ENCODE data around the gene ATG9A.

ATG9A gene

DNA sequence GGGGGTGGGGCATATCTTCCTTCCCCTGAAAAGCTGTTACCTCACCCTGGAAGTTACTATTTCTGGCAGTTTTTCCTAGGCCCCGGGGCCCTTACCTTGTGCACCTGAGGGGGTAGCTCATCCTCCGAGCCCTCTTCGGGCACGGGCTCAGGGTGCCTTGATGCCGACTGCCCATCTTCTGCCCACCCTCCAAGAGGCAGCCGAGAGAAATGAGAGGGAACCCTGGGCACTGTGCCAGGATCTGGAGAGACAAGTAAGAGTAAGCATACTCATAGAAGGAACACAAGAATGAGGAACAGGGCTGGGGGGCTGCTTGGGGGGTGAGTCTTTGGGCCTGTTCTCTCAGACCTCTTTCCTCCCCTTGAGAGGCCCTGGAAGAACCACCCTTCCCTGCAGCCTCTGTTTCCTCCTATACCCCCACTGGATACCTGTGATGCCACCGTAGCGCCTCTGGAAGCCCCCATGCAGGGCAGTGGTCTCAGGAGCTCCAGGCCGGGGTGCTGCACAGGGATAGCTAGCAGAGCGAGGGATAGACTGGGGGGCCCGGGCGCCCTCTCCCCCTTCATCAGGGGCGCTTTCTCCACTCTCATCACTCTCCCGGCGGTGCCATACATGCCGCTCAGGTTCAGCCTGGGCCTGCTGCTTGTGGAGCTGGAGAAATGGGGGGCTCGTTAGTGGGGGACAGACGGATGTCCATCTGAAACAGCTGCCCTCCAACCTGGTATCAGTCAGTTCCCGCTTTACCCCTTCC is 8.6 kb downstream of the ATG9A start:
- no peak for DNase-seq (ENCODE audit: low read depth in 2 of 2)

- no peak for DNase-seq (ENCODE audit: low read depth in 2 of 2)
These were observed 9.5 kb downstream of the ATG9A start for GRCh38 chr2:219219784-219220532.

- peak; percentile 73 to 82 for DNase-seq (ENCODE audit: low read depth in 2 of 2)
These were observed 10.4 kb downstream of the ATG9A start, which contains the start of gene ABCB6 for GRCh38 chr2:219218732-219219701. TSS of gene ABCB6 (minus strand) at chr2:219218958. CDS start at chr2:219218673, 285 bp downstream.

GRCh38 chr2:219218217-219218731 is 11.2 kb downstream of the ATG9A start:
- DNase-seq (ENCODE audit: low read depth in 2 of 2): no peak

DNA sequence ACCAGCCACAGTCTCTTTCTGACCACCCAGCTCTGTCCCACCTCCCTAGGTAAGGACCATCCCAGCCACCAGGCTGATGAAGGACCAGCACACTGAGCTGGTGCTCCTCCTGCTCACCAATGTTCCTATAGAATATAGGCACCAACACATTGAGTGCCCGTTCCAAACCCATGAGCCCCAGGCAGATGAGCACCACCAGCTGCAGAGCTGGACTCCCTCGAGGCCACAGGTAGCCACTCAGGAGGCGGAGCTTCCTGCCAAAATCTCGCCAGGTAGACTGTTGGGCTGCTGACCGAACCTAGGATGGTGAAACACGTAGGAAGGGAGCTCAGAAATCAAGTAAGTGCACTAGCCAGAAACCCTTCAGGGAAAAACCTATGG is 12.9 kb downstream of the ATG9A start:
- DNase-seq (ENCODE audit: low read depth in 2 of 2): no peak

GRCh38 chr2:219215871-219216534 is 13.4 kb downstream of the ATG9A start:
- no peak for DNase-seq (ENCODE audit: low read depth in 2 of 2)

- no peak for DNase-seq (ENCODE audit: low read depth in 2 of 2)
These were observed 14.7 kb downstream of the ATG9A start for GRCh38 chr2:219214786-219215185.

DNA sequence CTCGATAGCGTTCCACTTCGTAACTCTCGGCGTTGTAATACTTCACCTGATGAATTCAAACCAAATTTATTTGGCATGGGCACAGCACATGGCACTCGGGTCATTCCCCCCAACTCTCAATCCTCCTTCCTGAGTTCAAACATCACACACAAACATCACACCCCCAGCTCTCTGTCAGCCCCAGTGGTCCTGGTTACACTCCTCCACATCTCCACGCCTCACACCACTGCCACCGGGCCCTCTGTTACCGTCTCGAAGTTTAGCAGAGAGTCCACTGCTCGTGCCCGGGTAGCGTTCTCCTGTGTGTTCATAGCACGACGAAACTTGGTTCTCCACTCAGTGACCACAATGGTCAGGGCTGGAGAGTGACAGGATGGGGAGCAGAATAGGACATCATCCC is 15.3 kb downstream of the ATG9A start:
- no peak for DNase-seq (ENCODE audit: low read depth in 2 of 2)

DNA sequence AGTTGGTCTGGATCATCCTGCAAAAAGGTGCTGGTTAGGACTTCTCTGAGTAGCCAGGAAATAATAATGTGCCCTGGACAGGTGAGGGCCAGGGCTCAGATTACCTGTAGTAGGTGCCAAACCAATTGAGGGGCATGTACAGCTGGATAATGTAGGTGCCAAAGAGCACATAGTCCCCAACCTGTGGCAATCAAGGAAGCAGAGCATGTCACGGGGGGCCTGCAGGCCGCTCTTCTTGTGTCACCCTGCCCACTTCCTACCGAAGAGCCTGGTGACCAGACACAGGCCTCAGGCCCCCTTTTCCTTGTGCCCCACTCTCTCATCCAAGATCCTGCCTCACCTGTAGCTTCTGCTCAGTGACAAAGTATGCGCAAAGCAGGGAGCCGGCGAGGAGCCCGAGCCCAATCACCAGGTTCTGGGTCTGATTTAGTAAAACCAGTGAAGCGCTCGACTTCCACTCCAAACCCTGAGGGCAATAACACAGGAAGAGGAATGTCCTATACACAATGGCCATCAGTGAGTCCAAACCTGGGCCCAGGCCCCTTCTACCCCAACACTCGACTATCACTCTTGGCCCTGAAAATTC is 15.9 kb downstream of the ATG9A start:
- no peak for DNase-seq (ENCODE audit: low read depth in 2 of 2)

DNA sequence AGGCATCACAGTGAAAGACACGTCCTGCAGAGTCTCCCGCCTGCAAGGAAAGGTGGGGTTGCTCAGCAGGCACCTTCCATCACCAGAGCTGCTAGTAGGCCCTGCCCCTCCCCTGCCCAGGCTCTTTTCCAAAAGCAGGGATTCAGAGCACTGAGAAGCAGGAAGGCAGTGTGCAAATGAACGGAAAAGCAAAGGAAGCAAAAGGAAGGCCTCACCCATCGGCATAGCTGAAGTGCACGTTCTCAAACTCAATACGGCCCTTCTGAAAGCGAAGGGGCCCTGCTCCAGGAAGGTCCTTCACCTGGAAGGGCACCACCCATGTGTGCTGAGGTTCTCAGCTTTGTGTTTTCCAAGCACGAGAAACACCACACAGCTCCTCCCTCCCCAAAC is 16.4 kb downstream of the ATG9A start:
- DNase-seq (ENCODE audit: low read depth in 2 of 2): no peak

DNA sequence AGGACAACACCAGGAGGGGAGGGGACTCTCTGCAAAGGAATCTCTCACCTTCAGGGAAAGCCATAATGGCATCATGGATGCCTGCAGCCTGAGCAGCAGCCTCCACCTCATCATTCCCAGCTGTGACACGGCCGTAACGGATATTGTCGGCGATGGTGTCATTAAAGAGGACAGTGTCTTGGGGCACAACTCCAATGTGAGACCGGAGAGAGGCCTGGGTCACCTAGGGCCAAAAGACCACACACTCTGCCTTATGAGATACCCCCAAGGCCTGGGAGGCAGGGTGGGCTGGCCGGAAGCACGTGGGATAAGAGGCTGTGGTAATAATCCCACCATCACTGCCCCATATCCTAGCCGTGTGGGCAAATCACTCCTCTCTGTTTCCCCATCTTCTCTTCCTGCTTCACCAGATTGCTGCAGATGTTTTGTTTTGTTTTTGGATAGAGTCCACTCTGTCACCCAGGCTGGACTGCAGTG is 18.5 kb downstream of the ATG9A start:
- no peak for DNase-seq (ENCODE audit: low read depth in 2 of 2)

DNA sequence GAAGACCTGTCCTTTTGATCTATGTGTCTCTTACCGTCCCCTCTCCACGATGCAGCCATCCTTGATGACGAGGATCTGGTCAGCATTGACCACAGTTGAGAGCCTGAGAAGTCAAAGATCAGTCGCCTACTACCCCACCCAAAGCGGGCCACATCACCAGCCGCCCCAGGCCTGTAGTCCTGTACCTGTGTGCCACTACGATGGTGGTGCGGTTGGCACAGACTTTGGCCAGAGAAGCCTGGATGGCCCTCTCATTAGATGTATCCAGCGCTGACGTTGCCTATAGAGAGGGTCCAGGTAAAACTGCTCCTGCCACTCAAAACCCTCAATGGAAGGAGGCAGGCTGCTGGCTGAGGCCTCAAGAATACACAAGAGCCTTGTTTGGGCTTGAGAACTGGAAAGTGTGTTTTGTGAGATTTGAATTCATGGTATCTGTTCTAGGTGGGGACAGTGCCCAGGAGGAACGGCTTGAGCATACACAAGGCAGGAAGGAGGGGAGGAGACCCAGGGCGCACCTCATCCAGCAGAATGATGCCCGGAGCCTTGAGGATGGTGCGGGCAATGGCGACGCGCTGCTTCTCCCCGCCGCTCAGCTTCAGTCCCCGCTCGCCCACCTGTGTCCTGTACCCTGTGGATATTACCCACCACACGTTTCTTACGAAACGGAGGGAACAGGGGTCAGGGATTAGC is 19.1 kb downstream of the ATG9A start:
- DNase-seq (ENCODE audit: low read depth in 2 of 2): no peak

DNA sequence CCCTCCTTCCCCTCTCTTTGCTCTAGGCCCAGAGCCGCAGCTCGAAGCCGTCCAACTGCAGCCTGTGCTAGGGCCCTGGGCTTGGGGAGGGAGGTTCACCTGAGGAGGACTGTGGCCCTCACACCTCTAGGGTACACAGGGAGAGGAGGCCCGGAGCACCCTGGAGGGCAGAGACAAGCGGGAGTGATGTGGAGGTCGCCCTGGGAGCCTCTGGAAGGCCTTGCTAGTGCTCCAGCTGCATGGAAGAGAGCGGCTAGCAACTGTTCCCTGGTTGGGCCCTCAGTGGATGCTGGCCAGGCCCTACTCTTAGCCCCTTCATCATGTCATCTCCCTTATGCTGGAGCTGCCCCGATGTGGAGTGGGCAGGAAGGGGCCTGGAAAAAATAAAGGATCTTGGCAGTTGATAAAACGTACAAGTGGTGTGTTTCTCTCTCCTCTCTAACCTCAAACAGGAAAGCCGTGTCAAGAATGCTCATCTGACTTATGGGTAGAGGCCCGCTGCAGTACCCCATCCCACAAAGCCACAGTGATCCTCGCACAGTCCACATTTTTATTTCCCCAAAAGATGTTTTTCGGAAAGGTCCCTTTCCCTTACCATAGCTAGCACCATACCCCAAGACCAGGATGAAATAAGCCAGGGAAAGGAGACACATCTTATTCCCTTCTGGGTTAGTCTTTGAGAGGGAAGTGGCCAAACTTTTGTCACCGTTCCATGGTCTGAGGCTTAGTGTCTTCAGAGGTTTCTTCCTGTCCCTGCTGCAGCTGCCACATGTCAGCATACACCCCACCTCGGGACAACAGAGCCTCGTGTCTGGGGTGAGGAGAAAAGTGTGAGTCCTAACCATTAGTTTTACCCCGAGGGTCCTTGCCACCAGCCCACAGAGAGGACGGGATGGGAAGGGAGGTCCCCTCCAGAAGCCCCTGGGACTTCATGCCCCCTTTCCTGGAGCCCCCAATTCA is 19.9 kb downstream of the ATG9A start:
- DNase-seq (ENCODE audit: low read depth in 2 of 2): no peak

DNA sequence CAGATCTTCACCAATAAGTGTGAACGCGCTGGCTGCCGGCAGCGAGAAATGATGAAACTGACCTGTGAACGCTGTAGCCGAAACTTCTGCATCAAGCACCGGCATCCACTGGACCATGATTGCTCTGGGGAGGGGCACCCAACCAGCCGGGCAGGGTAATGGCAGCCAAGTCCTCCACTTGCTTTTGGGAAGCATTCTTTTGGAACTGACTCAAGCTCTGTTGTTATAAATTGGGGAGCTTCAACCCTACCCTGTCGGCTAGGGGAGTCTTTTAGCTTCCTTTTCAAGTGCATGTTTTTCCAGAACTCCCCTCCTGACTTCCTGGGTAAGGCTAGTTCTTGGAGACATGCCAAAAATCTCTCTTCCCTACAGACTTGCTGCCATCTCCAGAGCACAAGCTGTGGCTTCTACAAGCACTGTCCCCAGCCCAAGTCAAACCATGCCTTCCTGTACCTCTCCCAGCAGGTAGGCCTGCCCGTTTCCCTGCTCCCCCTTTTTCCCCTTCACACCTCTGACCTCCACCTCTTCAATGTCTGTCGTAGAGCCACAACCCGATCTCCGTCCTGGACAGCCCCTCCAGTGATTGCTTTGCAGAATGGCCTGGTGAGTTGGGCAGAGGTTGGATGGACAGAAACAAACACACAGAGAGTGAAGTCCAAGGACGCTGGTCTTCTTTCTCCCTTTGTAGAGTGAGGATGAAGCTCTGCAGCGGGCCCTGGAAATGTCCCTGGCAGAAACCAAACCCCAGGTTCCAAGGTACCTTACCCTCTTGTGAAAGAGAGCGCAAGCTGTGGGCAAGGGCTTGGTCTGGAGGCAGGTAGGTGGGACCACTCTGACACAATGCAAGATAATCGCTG is 21.3 kb downstream of the ATG9A start:
- no peak for DNase-seq (ENCODE audit: low read depth in 2 of 2)

GRCh38 chr2:219207134-219207883 is 22.1 kb downstream of the ATG9A start:
- DNase-seq (ENCODE audit: low read depth in 2 of 2): no peak

DNA sequence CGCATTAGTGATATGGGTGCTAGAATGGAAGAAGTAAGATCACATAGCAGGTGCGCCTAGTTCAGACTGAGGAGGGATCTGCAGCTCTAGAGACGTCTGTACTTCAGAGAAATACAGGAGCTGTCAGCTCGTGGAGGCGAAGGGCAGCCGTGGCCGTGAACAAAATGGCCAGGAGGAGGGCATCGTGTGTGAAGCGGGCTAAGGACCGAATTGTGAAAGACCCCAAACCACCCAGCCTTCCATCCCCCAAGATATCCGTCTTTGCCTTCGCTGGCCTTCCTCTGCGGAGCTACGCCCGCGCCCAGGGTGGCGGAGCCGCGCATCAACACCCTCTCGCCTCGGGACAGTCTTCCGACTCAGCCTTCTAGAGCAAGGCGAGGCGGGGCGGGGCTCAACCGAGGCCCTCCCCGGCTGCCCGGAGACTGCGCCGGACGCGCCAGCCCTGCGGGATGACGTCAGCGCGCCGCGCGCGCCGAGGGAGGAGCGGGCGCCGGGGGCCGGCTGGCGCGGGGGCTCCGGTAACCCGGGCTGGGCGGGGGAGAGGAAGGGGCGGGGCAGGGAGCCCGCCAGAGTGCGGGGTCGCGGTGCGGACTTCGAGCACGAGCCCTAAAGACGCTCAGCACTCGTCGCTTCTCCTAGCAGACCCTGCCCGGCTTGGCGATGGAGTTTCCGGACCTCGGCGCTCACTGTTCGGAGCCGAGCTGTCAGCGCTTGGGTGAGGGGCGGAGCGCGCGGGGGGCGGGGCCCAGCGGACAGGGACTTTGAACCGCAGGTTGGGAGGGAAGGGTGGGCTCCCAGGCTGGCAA is 22.9 kb downstream of the ATG9A start, which contains the start of gene ZFAND2B:
TSS of gene ZFAND2B (plus strand) at position 455 of the 806 bp plus-strand sequence. CDS start at position 661, 206 bp downstream.
- peak; percentile 84 to 92 for DNase-seq (ENCODE audit: low read depth in 2 of 2)

Data from stimulated activated CD8-positive, alpha-beta memory T cell treated with anti-CD3 and anti-CD28 coated beads, Interleukin-15, amount 100 ng/mL, for 4 hours (primary cell).